OCI-LY7 (cell line): Measurements from ENCODE around the gene NLN. TPM values are rescaled to one million over a fixed set of nuclear protein-coding genes. Genes with fewer than 3 reads are reported as not detected.

Source experiments
- BruUV-seq: library from RNA; stranded (reverse); fragments of 400-500 nt; replicated peaks from 2 replicates; lab custom pipeline; 2021; lab: Mats Ljungman, UMichigan
- CTCF ChIA-PET: fragments of 300-600 bp; sonication (Branson Sonifier 250); formaldehyde crosslinking; loops from one replicate; lab custom pipeline; 2022; ENCODE audit warnings: antibody characterized with exemption; ENCODE audit not compliant: unreplicated experiment; lab: Charles Lee
- POLR2A ChIA-PET: fragments of 300-600 bp; sonication (Branson Sonifier 250); formaldehyde crosslinking; loops from one replicate; lab custom pipeline; 2022; ENCODE audit warnings: antibody characterized with exemption; lab: Charles Lee
- DNase-seq: peaks from one replicate; pipeline ENCODE4 v3.0.0-alpha.2; 2015; ENCODE audit warnings: low spot score
- H2AFZ ChIP-seq: fragments of 200-600 bp; sonication (generic), shearing (Covaris generic); 2 replicates; pipeline ENCODE4 v1.6.1; 2014; ENCODE audit warnings: mild to moderate bottlenecking, antibody characterized with exemption, low read length, moderate library complexity
- H3K27ac ChIP-seq: fragments of 200-600 bp; sonication (generic); 2 replicates; pipeline ENCODE4 v1.5.1; 2014; ENCODE audit warnings: mixed run types, low read depth, mild to moderate bottlenecking, moderate library complexity, low read length, inconsistent platforms; ENCODE audit not compliant: poor library complexity, severe bottlenecking
- H3K36me3 ChIP-seq: fragments of 200-600 bp; sonication (generic); 2 replicates; pipeline ENCODE4 v1.6.1; 2014; ENCODE audit warnings: mild to moderate bottlenecking, antibody characterized with exemption, low read length, moderate library complexity, mixed read lengths; ENCODE audit not compliant: insufficient read depth
- H3K4me1 ChIP-seq: fragments of 200-600 bp; sonication (generic); 2 replicates; pipeline ENCODE4 v1.5.1; 2014; ENCODE audit warnings: mild to moderate bottlenecking, low read length; ENCODE audit not compliant: insufficient read depth, poor library complexity, severe bottlenecking
- H3K4me2 ChIP-seq: fragments of 200-600 bp; sonication (generic); 2 replicates; pipeline ENCODE4 v1.6.1; 2014; ENCODE audit warnings: mild to moderate bottlenecking, low read length
- H3K4me3 ChIP-seq: fragments of 200-600 bp; sonication (generic); 2 replicates; pipeline ENCODE4 v1.5.1; 2014; ENCODE audit warnings: mild to moderate bottlenecking, low read depth, low read length; ENCODE audit not compliant: poor library complexity, severe bottlenecking
- H3K79me2 ChIP-seq: fragments of 200-600 bp; sonication (generic); 2 replicates; pipeline ENCODE4 v1.6.1; 2016; ENCODE audit warnings: low read depth, mild to moderate bottlenecking, low read length, moderate library complexity, mixed read lengths; ENCODE audit not compliant: insufficient read depth
- H3K9me2 ChIP-seq: fragments of 200-600 bp; sonication (generic); 2 replicates; pipeline ENCODE4 v1.6.1; 2016; ENCODE audit warnings: mild to moderate bottlenecking, low read length, mixed read lengths; ENCODE audit not compliant: insufficient read depth
- H3K9me3 ChIP-seq: fragments of 200-600 bp; sonication (generic); 2 replicates; pipeline ENCODE4 v1.6.1; 2014; ENCODE audit warnings: mild to moderate bottlenecking, mixed run types, low read length, mixed read lengths
- H4K20me1 ChIP-seq: fragments of 200-600 bp; sonication (generic); 2 replicates; pipeline ENCODE4 v1.6.1; 2014; ENCODE audit warnings: mild to moderate bottlenecking, antibody characterized with exemption, low read length, moderate library complexity, mixed read lengths; ENCODE audit not compliant: insufficient read depth
- EZH2phosphoT487 ChIP-seq: fragments of 200-600 bp; sonication (generic); IDR thresholded peaks from 2 replicates; pipeline ENCODE4 v1.6.1; 2018; ENCODE audit warnings: low read depth, borderline replicate concordance, mild to moderate bottlenecking, mixed run types, antibody characterized with exemption, low read length, moderate library complexity, mixed read lengths
- intact Hi-C: fragments of 100-400 bp; cut with micrococcal nuclease; formaldehyde crosslinking; loops from one replicate; pipeline ENCODE4 v1.10.0; 2022; ENCODE audit not compliant: unreplicated experiment
- total RNA-seq, 2 experiments: library from RNA; depleted of rRNA in 1 of 2; stranded (reverse); fragments of >200 nt in 1 of 2; shearing (Covaris generic) in 1 of 2; gene quantifications; 2 replicates each; pipeline ENCODE4 v1.2.3, GENCODE V29; 2014 to 2022
- TF ChIP-seq, protein P1 (sequence below): fragments of 200-600 bp; sonication (generic); conservative IDR thresholded peaks from 2 replicates; pipeline ENCODE4 v1.5.1; 2014; ENCODE audit warnings: mild to moderate bottlenecking, antibody characterized with exemption, low read length, moderate library complexity, mixed read lengths

NLN gene
- total RNA-seq, 2 experiments from 2014 or later = 14.9 to 26.0 TPM

DNA sequence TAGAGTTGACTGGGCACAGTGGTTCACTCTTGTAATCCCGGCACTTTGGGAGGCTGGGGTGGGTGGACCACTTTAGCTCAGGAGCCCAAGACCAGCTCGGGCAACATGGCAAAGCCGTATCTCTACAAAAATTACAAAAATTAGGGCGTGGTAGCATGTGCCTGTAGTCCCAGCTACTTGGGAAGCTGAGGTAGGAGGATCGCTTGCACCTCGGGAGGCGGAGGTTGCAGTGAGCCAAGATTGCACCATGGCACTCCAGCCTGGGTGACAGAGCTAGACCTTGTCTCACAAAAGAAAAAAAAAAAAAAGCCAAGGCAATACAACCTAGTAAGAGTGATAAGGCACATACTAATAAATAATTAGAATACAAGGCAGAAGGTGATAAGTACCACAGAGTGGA lies 15.8 kb downstream of the NLN start:
- ChIA-PET POLR2A (no interaction called here), CTCF (no interaction called here)
- BruUV-seq = no TSS peak
- H3K27ac ChIP-seq = no peak overlapping the region
- peaks cover 5% of the 10 kb centered on the region; the same call in 1 of the 2 replicates for H4K20me1 ChIP-seq
- no peaks in the 10 kb centered on the region; the same call in 1 of the 2 replicates for H3K9me3 ChIP-seq
- intact Hi-C loops = no loop called here
- peaks cover 7% of the 10 kb centered on the region for H3K4me1 ChIP-seq
- H3K36me3 ChIP-seq = no peaks in the 10 kb centered on the region
- DNase-seq = no peak
- H3K9me2 ChIP-seq = no peaks in the 10 kb centered on the region
- peaks cover 12% of the 10 kb centered on the region for H3K79me2 ChIP-seq
- H3K4me3 ChIP-seq = no peak overlapping the region
- TF ChIP-seq, protein P1, sequence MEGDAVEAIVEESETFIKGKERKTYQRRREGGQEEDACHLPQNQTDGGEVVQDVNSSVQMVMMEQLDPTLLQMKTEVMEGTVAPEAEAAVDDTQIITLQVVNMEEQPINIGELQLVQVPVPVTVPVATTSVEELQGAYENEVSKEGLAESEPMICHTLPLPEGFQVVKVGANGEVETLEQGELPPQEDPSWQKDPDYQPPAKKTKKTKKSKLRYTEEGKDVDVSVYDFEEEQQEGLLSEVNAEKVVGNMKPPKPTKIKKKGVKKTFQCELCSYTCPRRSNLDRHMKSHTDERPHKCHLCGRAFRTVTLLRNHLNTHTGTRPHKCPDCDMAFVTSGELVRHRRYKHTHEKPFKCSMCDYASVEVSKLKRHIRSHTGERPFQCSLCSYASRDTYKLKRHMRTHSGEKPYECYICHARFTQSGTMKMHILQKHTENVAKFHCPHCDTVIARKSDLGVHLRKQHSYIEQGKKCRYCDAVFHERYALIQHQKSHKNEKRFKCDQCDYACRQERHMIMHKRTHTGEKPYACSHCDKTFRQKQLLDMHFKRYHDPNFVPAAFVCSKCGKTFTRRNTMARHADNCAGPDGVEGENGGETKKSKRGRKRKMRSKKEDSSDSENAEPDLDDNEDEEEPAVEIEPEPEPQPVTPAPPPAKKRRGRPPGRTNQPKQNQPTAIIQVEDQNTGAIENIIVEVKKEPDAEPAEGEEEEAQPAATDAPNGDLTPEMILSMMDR = no peak
- TF ChIP-seq EZH2phosphoT487 = no peak
- H2AFZ ChIP-seq = no peak overlapping the region
- no peak overlapping the region for H3K4me2 ChIP-seq

DNA sequence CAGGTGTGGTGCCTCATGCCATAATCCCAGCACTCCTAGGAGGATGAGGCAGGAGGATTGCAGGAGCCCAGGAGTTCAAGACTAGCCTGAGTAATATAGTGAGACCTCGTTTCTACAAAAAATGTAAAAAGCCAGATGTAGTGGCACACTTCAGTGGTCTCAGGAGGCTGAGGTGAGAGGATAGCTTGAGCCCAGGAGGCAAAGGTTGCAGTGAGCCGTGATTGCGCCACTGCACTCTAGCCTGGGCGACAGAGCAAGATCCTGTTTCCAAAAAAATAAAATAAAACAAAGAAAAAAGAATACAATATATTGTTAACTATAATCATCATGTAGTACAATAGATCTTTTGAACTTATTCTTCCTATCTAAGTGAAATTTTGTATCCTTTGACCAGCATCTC lies 16.3 kb downstream of the NLN start:
- CTCF ChIA-PET = no interaction called here
- no peaks in the 10 kb centered on the region for H3K9me2 ChIP-seq
- DNase-seq = no peak
- peaks cover 12% of the 10 kb centered on the region for H3K79me2 ChIP-seq
- no peak overlapping the region for H3K4me3 ChIP-seq
- no peak overlapping the region for H3K4me2 ChIP-seq
- peaks cover 7% of the 10 kb centered on the region for H3K4me1 ChIP-seq
- no peak overlapping the region for H2AFZ ChIP-seq
- POLR2A ChIA-PET = no interaction called here
- intact Hi-C loops = no loop called here
- no peak for TF ChIP-seq EZH2phosphoT487
- TF ChIP-seq, protein P1 = no peak
- no peaks in the 10 kb centered on the region for H3K36me3 ChIP-seq
- no TSS peak for BruUV-seq
- H3K27ac ChIP-seq = no peak overlapping the region
- peaks cover 9% of the 10 kb centered on the region; the same call in 1 of the 2 replicates for H4K20me1 ChIP-seq
- H3K9me3 ChIP-seq = no peaks in the 10 kb centered on the region; the same call in 1 of the 2 replicates

DNA sequence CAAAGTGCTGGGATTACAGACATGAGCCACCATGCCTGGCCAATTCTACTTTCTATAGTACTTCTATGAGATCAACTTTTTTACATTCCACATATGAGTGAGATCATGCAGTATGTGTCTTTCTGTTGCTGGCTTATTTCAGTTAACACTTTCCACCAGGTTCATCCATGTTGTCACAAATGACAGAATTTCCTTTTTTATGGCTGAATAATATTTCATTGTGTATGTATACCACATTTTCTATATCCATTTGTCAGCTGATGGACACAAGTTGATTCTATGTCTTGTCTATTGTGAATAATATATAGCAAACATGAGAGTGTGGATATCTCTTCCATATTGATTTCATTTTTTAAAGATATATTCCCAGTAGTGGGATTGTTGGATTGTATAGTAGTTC lies 17.2 kb downstream of the NLN start:
- Histone ChIP-seq H3K9me3 (no peaks in the 10 kb centered on the region; the same call in 1 of the 2 replicates), H2AFZ (no peak overlapping the region), H3K9me2 (no peaks in the 10 kb centered on the region), H4K20me1 (peaks cover 10% of the 10 kb centered on the region; the same call in 1 of the 2 replicates), H3K4me2 (no peak overlapping the region), H3K36me3 (no peaks in the 10 kb centered on the region), H3K79me2 (peaks cover 12% of the 10 kb centered on the region), H3K4me3 (no peak overlapping the region), H3K27ac (no peak overlapping the region), H3K4me1 (peaks cover 7% of the 10 kb centered on the region)
- TF ChIP-seq, protein P1 = no peak
- no peak for TF ChIP-seq EZH2phosphoT487
- no peak for DNase-seq
- CTCF ChIA-PET = no interaction called here
- no TSS peak for BruUV-seq
- intact Hi-C loops = no loop called here
- POLR2A ChIA-PET = no interaction called here
